Mucosa of stomach (tissue), 1 donor: ENCODE measurements around the gene SLC25A3.
A peak's percentile ranks its signal among the peaks of the same experiment; 100 is the strongest.
"Not testable (repeated sequence)": the region's sequence is repeated elsewhere in the genome, so short reads cannot be mapped to it uniquely, and the experiment has no call there.

Experiments
- H3K27me3 ChIP-seq: one replicate; pipeline ENCODE4 v1.7.0; 2013; ENCODE audit warnings: mild to moderate bottlenecking, low read length; ENCODE audit not compliant: control insufficient read depth, insufficient read depth
- H3K36me3 ChIP-seq: one replicate; pipeline ENCODE4 v1.7.0; 2013; ENCODE audit warnings: low read length; ENCODE audit not compliant: control insufficient read depth, insufficient read depth
- H3K4me1 ChIP-seq: one replicate; pipeline ENCODE4 v1.7.0; 2013; ENCODE audit warnings: mild to moderate bottlenecking, low read length; ENCODE audit not compliant: control insufficient read depth, insufficient read depth
- H3K4me3 ChIP-seq: one replicate; pipeline ENCODE4 v1.7.0; 2013; ENCODE audit warnings: low read length
- H3K9ac ChIP-seq: one replicate; pipeline ENCODE4 v1.7.0; 2013; ENCODE audit warnings: mild to moderate bottlenecking, low read length, moderate library complexity
- H3K9me3 ChIP-seq: one replicate; pipeline ENCODE4 v1.7.0; 2013; ENCODE audit warnings: mild to moderate bottlenecking, low read length, moderate library complexity; ENCODE audit not compliant: control insufficient read depth
- donor health status: Pancreatic carcinoma.

Gene SLC25A3

DNA sequence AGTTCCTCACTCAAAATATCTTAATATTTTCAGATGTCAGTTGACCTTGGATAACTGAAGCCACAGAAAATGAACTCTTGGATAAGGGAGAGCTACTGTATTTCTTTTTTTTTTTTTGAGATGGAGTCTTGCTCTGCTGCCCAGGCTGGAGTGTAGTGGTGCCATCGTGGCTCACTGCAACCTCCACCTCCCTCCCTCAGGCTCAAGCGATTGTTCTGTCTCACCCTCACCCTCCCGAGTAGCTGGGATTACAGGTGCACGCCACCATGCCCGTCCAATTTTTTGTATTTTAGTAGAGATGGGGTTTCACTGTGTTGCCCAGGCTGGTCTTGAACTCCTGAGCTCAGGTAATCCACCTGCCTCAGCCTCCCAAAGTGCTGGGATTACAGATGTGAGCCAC lies 3.8 kb downstream of the SLC25A3 start:
- H3K9ac ChIP-seq, H3K9me3 ChIP-seq, H3K4me3 ChIP-seq, H3K4me1 ChIP-seq, H3K27me3 ChIP-seq: not testable (repeated sequence)
- peaks cover 18% of the 10 kb centered on the region for H3K36me3 ChIP-seq

DNA sequence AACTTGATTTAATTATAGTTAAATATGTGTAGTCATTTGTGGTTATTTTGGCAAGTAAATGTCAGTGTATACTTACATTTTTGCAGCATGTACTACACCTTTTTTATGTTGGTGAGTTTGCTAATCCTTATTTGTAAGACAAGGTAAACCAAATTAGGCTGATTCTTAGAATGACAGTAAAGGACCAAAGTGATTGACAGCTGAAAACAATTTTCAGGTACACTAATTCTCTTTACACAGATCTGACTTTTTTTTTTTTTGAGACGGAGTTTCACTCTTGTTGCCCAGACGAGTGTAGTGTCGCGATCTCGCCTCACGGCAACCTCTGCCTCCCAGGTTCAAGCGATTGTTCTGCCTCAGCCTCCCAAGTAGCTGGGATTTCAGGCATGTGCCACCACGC lies 8.4 kb downstream of the SLC25A3 start:
- Histone ChIP-seq H3K9ac (no peak overlapping the region), H3K4me1 (no peaks in the 10 kb centered on the region), H3K9me3 (no peaks in the 10 kb centered on the region), H3K27me3 (no peaks in the 10 kb centered on the region), H3K36me3 (peaks cover 18% of the 10 kb centered on the region), H3K4me3 (no peak overlapping the region)

DNA sequence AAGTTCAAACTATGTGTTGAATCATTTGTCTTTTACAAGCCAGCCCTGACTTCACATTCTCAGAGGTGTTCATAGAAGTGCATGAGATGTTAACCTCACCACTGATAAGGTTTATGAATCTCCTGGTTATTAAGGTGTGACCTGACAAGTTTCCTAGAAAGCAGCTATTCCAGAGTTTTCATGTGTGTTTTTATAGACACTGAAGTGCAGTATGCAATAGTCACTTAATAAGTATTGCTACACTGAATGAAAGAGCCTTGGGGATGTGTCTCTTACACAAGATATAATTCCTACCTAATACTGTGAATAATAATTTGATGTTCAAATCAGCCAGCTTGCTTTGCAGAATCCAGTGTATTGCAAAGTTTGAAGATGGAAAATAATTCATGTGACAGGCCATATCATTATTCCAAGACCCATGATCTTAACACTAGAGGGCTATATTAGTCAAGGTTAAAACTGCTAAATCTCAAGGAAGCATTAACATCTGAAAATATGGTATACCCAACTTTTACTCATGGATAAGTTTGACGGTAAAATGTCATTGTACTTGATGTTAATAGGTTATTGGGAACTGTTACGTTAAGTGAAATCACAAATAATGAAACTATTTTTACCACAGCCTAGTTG lies 13.0 kb downstream of the SLC25A3 start:
- Histone ChIP-seq H3K9me3 (no peaks in the 10 kb centered on the region), H3K9ac (no peak overlapping the region)

DNA sequence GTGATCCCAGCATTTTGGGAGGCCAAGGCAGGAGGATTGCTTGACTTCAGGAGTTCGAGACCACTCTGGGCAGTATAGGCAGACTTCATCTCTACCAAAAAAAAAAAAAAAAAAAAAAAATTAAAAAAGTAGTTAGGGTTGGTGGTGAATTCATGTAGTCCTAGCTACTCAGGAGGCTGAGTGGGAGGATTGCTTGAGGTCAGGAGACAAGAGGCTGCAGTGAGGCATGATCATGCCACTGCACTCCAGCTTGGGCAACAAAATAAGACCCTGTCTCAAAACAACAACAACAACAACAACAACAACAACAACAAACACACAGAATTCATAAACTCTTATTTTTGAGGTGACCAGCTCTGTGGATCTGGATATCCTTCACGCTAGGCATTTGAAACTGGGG lies 17.1 kb downstream of the SLC25A3 start:
- Histone ChIP-seq H3K9me3 (no peaks in the 10 kb centered on the region), H3K36me3 (no peaks in the 10 kb centered on the region), H3K4me3 (no peak overlapping the region), H3K27me3 (no peaks in the 10 kb centered on the region), H3K4me1 (no peaks in the 10 kb centered on the region), H3K9ac (no peak overlapping the region)

More for the DNA sequence above, 13.0 kb downstream of the SLC25A3 start:
- Histone ChIP-seq H3K4me3 (no peak overlapping the region), H3K36me3 (no peaks in the 10 kb centered on the region), H3K4me1 (no peaks in the 10 kb centered on the region), H3K27me3 (no peaks in the 10 kb centered on the region)

DNA sequence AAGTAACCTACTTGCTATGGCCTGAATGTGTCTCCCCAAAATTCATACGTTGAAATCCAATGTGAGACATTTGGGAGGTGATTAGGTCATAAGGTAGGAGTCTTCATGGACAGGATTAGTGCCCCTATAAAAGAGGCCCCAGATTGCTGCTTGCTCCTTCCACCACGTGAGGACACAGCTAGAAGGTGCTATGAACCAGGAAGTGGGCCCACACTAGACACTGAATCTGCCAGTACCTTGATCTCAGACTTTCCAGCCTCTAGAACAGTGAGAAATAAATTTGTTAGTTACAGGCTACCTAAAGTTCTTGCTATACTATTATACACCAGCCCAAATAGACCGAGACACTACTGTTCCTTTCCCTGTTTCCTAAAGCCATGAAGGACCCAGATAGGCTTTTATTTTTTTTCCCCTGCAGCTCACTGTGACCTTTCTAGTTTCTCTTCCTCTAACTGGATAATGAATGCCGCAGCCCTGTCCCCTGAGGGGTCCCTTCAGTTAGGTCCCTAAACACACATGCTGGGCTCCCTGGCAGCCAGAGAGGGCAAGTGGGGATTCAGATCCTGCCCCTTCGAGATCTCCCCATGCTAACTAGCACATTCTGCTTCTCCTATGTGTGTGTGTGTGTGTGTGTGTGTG lies 19.3 kb downstream of the SLC25A3 start:
- no peaks in the 10 kb centered on the region for H3K9me3 ChIP-seq
- no peak overlapping the region for H3K9ac ChIP-seq
- no peak overlapping the region for H3K4me3 ChIP-seq
- H3K4me1 ChIP-seq, result no peaks in the 10 kb centered on the region
- H3K27me3 ChIP-seq, result no peaks in the 10 kb centered on the region
- H3K36me3 ChIP-seq, result no peaks in the 10 kb centered on the region

DNA sequence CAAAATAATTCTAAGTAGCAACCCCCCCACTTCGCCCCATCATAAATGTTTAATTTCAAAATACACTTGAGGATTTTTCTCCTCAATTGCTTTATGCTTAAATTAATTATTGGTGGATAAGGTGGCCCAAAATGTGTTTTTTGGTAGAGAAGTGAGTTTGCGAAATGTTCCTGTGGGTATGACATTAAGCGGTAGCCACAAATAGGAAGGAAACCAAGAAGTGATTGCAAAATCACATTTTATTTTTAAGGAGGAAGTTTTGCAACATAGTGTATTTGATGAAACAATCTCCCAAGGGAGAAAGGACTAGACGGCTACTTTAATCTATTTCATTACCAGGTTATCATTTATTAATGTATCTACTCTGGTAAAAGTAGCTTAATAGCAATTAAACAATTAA lies 25.5 kb downstream of the SLC25A3 start:
- H3K36me3 ChIP-seq, result no peaks in the 10 kb centered on the region
- no peaks in the 10 kb centered on the region for H3K9me3 ChIP-seq
- H3K4me3 ChIP-seq, result no peak overlapping the region
- H3K27me3 ChIP-seq, result no peaks in the 10 kb centered on the region
- H3K9ac ChIP-seq, result no peak overlapping the region
- no peaks in the 10 kb centered on the region for H3K4me1 ChIP-seq

DNA sequence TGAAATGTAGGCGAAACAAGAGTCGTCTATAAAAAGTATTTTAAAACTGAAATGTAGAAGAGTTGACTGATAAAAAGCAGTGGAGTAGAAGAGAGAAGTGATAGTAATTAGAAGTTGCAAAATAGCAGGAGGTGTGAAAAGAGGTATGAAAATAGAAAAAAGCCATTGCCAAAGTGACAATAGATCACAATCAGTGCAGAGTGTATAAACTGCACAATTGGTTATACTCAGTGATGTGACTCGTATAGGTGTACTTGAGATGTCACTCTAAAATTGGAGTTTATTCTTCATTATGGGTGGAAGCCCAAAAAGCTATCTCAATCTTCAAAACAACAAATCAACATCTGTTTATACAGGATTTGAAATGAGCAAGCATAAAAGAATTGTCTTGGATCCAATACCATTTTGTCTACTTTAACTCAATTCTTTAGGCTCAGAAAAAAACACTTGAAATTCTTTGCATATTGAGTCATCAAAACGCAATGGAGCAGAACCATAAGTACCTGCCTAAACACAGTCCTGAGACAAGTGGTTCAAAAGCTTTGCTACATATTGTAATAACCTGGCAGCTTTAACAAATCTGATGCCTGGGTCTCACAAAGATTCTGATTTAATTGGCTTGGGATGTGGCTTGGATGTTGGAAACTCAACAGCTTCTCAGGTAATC lies 42.3 kb downstream of the SLC25A3 start:
- no peaks in the 10 kb centered on the region for H3K4me1 ChIP-seq
- H3K9ac ChIP-seq, result no peak overlapping the region
- no peaks in the 10 kb centered on the region for H3K36me3 ChIP-seq
- H3K9me3 ChIP-seq, result no peaks in the 10 kb centered on the region
- no peak overlapping the region for H3K4me3 ChIP-seq
- H3K27me3 ChIP-seq, result no peaks in the 10 kb centered on the region

DNA sequence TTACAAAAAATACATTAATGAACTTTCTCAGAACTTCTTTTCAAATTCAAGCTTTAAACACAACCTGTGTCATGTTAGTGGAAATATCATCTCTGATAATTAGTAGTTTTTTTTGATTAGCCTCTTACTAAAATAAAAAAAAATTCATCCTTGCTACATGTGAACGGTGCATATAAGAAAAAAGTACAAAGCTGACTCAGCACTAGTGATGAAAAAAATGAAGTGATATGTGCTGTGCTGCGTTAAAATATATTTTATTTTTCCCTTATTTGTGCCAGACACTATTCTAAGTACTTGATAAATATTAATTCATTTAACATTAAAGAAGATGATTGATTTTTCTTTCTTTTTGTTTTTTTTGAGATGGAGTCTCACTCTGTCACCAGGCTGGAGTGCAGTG lies 43.6 kb downstream of the SLC25A3 start:
- H3K9me3 ChIP-seq, result no peaks in the 10 kb centered on the region
- H3K27me3 ChIP-seq, result no peaks in the 10 kb centered on the region
- H3K4me3 ChIP-seq, result no peak overlapping the region
- no peaks in the 10 kb centered on the region for H3K4me1 ChIP-seq
- H3K36me3 ChIP-seq, result no peaks in the 10 kb centered on the region
- no peak overlapping the region for H3K9ac ChIP-seq

DNA sequence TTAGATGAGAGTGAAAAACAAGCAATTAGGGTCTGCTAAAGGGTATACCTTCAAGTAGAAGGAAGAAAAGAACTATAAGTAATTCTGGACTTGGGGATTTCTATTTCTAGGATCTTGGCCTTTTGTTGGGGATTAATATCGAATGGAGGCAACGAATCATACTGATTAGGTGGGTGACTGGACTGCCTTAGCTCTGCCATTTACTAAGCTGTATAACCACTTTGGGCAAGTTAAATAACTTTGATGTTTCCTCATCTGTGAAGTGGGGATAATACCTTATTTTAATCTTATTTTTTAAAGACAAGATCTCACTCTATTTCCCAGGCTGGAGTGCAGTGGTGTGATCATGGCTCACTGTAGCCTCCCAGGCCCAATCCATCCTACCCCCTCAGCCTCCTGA lies 44.5 kb downstream of the SLC25A3 start:
- H3K36me3 ChIP-seq, result no peaks in the 10 kb centered on the region
- no peaks in the 10 kb centered on the region for H3K9me3 ChIP-seq
- H3K27me3 ChIP-seq, result no peaks in the 10 kb centered on the region
- H3K9ac ChIP-seq, result no peak overlapping the region
- H3K4me3 ChIP-seq, result no peak overlapping the region
- H3K4me1 ChIP-seq, result no peaks in the 10 kb centered on the region

DNA sequence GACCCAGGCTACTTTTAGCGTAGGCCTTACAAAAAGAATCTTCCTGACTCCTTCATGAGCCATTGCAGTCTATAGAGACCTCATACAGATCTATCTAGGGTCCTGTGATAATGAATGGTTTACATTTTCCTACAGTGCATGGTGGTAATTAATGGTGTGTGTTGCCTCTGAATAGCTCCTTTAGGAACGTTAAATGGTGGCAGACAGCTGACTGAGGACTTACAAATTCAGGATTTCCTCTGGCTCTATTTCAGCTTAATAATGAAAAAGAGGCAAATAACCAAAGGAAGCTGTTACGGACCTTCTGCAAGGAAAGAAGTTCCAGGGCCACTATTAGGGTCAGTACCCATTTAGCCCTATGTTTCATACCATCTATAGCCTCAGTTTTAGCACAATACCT lies 46.0 kb downstream of the SLC25A3 start:
- no peaks in the 10 kb centered on the region for H3K9me3 ChIP-seq
- H3K27me3 ChIP-seq, result no peaks in the 10 kb centered on the region
- no peaks in the 10 kb centered on the region for H3K36me3 ChIP-seq
- H3K4me1 ChIP-seq, result no peaks in the 10 kb centered on the region
- H3K4me3 ChIP-seq, result no peak overlapping the region
- no peak overlapping the region for H3K9ac ChIP-seq

DNA sequence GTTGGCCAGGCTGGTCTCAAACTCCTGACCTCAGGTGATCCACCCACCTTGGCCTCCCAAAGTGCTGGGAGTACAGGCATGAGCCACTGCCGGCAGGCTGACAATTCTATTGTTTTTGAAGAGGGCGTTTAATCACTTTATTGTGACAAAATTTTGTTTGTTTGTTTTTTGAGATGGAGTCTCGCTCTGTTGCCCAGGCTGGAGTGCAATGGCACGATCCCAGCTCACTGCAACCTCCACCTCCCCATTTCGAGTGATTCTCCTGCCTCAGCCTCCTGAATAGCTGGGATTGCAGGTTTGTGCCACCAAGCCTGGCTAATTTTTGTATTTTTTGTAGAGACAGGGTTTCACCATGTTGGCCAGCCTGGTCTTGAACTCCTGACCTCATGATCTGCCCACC lies 49.3 kb downstream of the SLC25A3 start:
- not testable (repeated sequence) for H3K4me1 ChIP-seq, H3K9ac ChIP-seq, H3K4me3 ChIP-seq, H3K9me3 ChIP-seq, H3K27me3 ChIP-seq, H3K36me3 ChIP-seq

DNA sequence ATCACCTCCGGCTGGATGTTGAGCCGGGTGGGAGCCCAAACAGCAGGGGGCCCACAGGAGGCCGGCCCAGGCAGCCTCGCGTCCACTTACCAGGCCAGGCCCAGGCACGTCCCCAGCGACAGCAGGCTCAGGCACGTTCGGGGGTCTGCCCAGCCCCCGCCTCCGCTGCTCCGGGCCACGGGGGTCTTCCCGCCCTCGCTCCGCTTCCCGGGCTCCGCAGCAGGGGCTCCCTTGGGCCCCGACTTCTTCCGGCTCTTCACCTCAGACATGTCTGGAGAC lies 50.9 kb downstream of the SLC25A3 start:
- H3K36me3 ChIP-seq, result no peaks in the 10 kb centered on the region
- H3K9me3 ChIP-seq, result no peaks in the 10 kb centered on the region
- no peaks in the 10 kb centered on the region for H3K27me3 ChIP-seq
- peak overlapping the region; percentile 91 for H3K4me3 ChIP-seq
- H3K9ac ChIP-seq, result peak overlapping the region; percentile 79
- no peaks in the 10 kb centered on the region for H3K4me1 ChIP-seq
